Measurements from ENCODE around the gene BZW2. TPM values are rescaled to one million over a fixed set of nuclear protein-coding genes. Genes with fewer than 3 reads are reported as not detected.

BZW2 gene
- total and polyA plus RNA-seq, 11 donors = 195 to 808 (median 297) TPM

DNA sequence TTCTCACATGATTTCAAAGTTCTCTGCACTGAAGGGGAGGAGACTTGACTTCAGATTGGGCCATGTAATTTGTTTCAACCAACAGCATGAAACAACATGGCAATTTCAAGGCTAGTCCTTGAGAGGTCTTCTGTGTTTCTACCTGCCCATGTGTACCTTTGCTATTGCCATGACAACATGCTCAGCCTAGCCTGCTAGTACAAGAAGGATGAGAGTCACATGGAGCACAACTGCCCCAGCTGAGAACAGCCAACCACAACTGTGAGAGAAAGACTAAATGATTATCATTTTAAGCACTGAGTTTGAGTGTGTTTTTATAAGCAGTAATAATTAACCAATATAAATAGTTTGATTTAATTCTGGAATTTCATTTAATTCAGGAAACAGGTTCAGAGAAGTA lies 42.3 kb upstream of the BZW2 start:
- ATAC-seq = no peak
- peaks cover 0 to 100% (median 84%) of the 10 kb centered on the region in 9 donors for H3K36me3 ChIP-seq
- intact Hi-C loops (cut with DNase I) = loop anchor here in 2 of 10 donors (5.0 to 10.0 kb wide), 2 partner anchors 84 to 311 kb away; no protein-coding TSS in a partner anchor

DNA sequence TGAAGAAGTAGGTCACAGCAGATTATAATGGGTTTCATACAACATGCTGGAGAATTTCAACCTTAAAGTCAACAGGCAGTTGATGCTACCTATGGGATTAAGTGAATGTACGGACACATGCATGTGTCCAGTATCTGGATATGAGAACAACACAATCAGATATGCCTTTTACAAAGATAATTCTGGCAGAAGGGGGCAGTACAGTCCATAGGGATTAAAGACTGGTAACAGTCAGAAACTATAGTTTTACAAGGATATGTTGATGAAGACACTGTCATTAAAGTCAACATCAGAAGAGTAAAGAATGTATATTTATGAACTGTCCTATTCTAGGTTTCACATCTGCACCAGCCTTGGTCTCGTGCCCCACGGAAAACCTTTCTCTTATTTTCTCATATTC lies 41.9 kb upstream of the BZW2 start:
- intact Hi-C loops (cut with DNase I) = loop anchor here in 2 of 10 donors (5.0 to 10.0 kb wide), 2 partner anchors 83 to 311 kb away; no protein-coding TSS in a partner anchor
- 92 to 96% (median 95%) methylated on average over 3 of the region's 3 CpGs for WGBS, 4 donors

More for the DNA sequence above, 42.3 kb upstream of the BZW2 start:
- Histone ChIP-seq H3K4me3 (no peak overlapping the region), H3K4me1 (no peaks in the 10 kb centered on the region), H3K27me3 (no peaks in the 10 kb centered on the region), H3K9me3 (no peaks in the 10 kb centered on the region), H3K27ac (no peak overlapping the region)
- TF ChIP-seq POLR2A (IDR thresholded peaks at IDR 0.05) = no peak
- TF ChIP-seq, protein P1, sequence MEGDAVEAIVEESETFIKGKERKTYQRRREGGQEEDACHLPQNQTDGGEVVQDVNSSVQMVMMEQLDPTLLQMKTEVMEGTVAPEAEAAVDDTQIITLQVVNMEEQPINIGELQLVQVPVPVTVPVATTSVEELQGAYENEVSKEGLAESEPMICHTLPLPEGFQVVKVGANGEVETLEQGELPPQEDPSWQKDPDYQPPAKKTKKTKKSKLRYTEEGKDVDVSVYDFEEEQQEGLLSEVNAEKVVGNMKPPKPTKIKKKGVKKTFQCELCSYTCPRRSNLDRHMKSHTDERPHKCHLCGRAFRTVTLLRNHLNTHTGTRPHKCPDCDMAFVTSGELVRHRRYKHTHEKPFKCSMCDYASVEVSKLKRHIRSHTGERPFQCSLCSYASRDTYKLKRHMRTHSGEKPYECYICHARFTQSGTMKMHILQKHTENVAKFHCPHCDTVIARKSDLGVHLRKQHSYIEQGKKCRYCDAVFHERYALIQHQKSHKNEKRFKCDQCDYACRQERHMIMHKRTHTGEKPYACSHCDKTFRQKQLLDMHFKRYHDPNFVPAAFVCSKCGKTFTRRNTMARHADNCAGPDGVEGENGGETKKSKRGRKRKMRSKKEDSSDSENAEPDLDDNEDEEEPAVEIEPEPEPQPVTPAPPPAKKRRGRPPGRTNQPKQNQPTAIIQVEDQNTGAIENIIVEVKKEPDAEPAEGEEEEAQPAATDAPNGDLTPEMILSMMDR (IDR thresholded peaks at IDR 0.05) = no peak
- no peak for DNase-seq

DNA sequence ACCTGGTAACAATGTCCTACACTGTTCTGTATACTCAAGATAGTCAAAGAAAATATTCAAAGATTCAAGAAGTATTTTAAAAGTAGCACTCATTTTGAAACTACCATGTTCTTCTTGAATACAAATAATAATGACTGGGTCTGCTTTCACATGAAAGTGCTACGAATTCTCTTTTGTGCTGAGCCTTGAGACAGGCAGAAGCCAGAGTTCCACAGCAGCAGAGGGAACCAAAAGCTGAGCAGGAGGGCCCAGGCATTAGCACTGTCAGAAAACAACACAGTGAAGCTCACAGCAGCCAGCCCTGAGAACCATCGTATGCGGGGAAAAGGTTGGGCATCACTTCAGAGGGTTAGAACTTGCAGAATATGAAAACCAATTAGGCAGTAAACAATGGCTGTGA lies 39.3 kb upstream of the BZW2 start:
- no peak overlapping the region for H3K27ac ChIP-seq
- no peaks in the 10 kb centered on the region for H3K9me3 ChIP-seq
- H3K4me3 ChIP-seq = no peak overlapping the region
- TF ChIP-seq, protein P1 (IDR thresholded peaks at IDR 0.05) = no peak
- TF ChIP-seq POLR2A (IDR thresholded peaks at IDR 0.05) = no peak
- no peaks in the 10 kb centered on the region for H3K4me1 ChIP-seq
- no peak for DNase-seq
- 87 to 91% (median 89%) methylated on average over 3 of the region's 3 CpGs for WGBS, 4 donors
- intact Hi-C loops (cut with DNase I) = loop anchor here in 1 of 10 donors (10.0 kb wide), 1 partner anchor 308 kb away; no protein-coding TSS in a partner anchor
- H3K36me3 ChIP-seq = peaks cover 0 to 100% (median 79%) of the 10 kb centered on the region in 9 donors
- no peak for ATAC-seq
- no peaks in the 10 kb centered on the region for H3K27me3 ChIP-seq

More for the DNA sequence above, 41.9 kb upstream of the BZW2 start:
- Histone ChIP-seq H3K36me3 (peaks cover 0 to 100% (median 85%) of the 10 kb centered on the region in 9 donors), H3K27ac (no peak overlapping the region), H3K4me1 (no peaks in the 10 kb centered on the region), H3K27me3 (no peaks in the 10 kb centered on the region), H3K4me3 (no peak overlapping the region), H3K9me3 (no peaks in the 10 kb centered on the region)
- no peak for DNase-seq
- ATAC-seq = no peak
- TF ChIP-seq, protein P1 (IDR thresholded peaks at IDR 0.05) = peak in 5 of 12 donors; percentile 10 to 21 (median 15)
- TF ChIP-seq POLR2A (IDR thresholded peaks at IDR 0.05) = no peak

DNA sequence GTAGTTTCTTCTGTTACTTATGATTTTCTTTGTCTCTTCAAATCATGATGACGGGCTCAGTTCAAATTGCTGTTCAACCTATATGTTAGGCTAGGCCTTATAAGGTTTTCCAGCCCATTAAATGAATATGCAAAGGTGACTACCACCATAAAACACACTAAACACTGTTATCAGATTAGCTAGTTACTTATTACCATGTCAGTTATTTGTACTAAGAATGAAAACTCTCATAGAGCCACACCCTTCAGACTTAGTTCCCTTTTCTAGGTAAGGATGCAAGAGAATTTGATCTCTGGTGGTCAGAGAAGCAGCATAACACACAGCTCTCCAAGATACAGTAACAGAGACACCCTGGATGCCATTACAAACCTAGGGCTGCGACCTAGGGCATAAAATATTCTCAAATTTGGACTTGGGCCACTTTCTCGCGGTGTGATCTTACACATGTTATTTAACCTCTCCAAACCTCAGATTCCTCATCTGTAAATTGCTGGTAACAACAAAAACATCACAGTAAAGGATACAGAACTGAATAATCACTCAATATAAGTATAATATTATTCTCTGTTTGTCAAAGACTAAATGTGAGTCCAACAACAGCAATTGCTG lies 36.0 kb upstream of the BZW2 start:
- no peak for TF ChIP-seq POLR2A (IDR thresholded peaks at IDR 0.05)
- TF ChIP-seq, protein P1 (IDR thresholded peaks at IDR 0.05) = no peak
- no peak for DNase-seq
- ATAC-seq = no peak
- Histone ChIP-seq H3K36me3 (peaks cover 0 to 100% (median 77%) of the 10 kb centered on the region in 9 donors), H3K27me3 (no peaks in the 10 kb centered on the region), H3K4me1 (no peaks in the 10 kb centered on the region), H3K27ac (no peak overlapping the region), H3K9me3 (no peaks in the 10 kb centered on the region), H3K4me3 (no peak overlapping the region)
- 59 to 88% (median 86%) methylated on average over 4 of the region's 4 CpGs for WGBS, 4 donors
- intact Hi-C loops (cut with DNase I) = loop anchor here in 2 of 10 donors (5.0 to 10.0 kb wide), 2 partner anchors 82 to 305 kb away; no protein-coding TSS in a partner anchor
